ENCODE measurements around the gene TJP2.

DNA sequence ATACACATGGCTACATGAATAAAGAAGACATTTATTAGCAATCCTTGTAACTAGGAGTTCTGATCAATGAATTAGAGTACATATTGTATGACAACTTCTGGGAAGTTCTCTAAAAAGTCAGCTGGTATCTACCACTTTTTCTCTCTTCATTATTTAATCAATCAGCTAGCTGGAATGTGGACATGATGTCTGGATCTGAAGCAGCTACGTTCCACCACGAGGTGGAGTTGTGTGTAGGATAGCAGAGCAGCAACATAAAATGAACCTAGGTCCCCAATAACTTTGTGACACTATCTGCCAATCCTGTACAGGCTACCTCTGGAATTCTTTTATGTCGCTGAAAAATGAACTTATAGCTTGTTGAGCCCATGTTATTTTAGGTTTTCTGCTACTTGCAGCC lies 118.0 kb downstream of the TJP2 start:
- TF ChIP-seq, protein P1, sequence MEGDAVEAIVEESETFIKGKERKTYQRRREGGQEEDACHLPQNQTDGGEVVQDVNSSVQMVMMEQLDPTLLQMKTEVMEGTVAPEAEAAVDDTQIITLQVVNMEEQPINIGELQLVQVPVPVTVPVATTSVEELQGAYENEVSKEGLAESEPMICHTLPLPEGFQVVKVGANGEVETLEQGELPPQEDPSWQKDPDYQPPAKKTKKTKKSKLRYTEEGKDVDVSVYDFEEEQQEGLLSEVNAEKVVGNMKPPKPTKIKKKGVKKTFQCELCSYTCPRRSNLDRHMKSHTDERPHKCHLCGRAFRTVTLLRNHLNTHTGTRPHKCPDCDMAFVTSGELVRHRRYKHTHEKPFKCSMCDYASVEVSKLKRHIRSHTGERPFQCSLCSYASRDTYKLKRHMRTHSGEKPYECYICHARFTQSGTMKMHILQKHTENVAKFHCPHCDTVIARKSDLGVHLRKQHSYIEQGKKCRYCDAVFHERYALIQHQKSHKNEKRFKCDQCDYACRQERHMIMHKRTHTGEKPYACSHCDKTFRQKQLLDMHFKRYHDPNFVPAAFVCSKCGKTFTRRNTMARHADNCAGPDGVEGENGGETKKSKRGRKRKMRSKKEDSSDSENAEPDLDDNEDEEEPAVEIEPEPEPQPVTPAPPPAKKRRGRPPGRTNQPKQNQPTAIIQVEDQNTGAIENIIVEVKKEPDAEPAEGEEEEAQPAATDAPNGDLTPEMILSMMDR (IDR thresholded peaks at IDR 0.05; ENCODE audit: insufficient read depth, low read depth, low read length): no peak
- no peak for TF ChIP-seq EZH2 (IDR thresholded peaks at IDR 0.05; ENCODE audit: insufficient read depth, low read length)
